ENCODE measurements around the gene DMD.

DMD gene

DNA sequence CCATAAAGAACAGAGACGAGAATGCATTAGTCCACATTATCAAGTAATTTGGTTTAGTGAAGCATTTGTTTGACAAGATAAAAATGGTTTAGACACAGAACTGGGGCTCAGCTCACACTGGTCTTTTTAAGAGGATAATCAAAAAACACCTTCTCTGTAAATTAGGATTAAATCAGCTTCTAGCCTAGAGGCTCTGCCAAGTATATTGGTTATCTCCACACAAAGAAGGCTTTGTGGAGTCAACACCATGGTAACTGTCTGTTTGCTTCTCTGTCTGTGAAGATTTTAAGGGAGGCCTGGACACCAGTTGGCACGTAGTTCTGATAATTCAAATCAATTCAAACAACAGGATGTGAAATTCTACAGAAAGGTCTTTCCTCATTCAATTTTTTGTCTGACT lies 687.0 kb downstream of the DMD start:
- H3K4me1 Mint-ChIP-seq = no peaks in the 10 kb centered on the region
- H3K27me3 Mint-ChIP-seq (ENCODE audit: low read depth) = no peaks in the 10 kb centered on the region
- H3K36me3 Mint-ChIP-seq (ENCODE audit: low read depth) = no peaks in the 10 kb centered on the region
- no peak overlapping the region for H3K27ac Mint-ChIP-seq
- TF ChIP-seq, protein P1, sequence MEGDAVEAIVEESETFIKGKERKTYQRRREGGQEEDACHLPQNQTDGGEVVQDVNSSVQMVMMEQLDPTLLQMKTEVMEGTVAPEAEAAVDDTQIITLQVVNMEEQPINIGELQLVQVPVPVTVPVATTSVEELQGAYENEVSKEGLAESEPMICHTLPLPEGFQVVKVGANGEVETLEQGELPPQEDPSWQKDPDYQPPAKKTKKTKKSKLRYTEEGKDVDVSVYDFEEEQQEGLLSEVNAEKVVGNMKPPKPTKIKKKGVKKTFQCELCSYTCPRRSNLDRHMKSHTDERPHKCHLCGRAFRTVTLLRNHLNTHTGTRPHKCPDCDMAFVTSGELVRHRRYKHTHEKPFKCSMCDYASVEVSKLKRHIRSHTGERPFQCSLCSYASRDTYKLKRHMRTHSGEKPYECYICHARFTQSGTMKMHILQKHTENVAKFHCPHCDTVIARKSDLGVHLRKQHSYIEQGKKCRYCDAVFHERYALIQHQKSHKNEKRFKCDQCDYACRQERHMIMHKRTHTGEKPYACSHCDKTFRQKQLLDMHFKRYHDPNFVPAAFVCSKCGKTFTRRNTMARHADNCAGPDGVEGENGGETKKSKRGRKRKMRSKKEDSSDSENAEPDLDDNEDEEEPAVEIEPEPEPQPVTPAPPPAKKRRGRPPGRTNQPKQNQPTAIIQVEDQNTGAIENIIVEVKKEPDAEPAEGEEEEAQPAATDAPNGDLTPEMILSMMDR (IDR thresholded peaks at IDR 0.05; ENCODE audit: unreplicated experiment in 3 of 3) = no peak
- no peak overlapping the region for H3K4me3 Mint-ChIP-seq
- no peaks in the 10 kb centered on the region for H3K9me3 Mint-ChIP-seq

DNA sequence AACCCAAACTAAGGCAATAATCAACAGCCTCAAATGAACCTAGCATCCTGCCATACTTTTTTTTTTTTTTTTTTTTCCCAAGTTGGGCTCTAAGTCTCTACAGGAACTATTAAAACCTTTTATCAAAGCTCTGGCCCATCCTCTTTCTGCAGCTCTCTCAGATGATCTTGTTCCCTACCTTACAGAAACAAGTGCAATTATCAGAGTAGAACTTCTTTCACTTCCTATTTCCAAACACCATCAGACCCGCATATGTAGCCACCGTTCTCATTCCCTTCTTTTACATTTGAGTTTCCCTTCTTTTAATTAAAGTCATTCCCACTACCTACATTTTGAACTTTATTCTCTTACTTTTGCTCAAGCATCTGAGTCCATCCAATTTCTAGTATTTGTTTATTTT lies 690.6 kb downstream of the DMD start:
- no peak overlapping the region for H3K4me3 Mint-ChIP-seq
- TF ChIP-seq, protein P1 (IDR thresholded peaks at IDR 0.05; ENCODE audit: unreplicated experiment in 3 of 3) = no peak
- no peaks in the 10 kb centered on the region for H3K36me3 Mint-ChIP-seq (ENCODE audit: low read depth)
- H3K4me1 Mint-ChIP-seq = no peaks in the 10 kb centered on the region
- no peak overlapping the region for H3K27ac Mint-ChIP-seq
- no peaks in the 10 kb centered on the region for H3K9me3 Mint-ChIP-seq
- H3K27me3 Mint-ChIP-seq (ENCODE audit: low read depth) = no peaks in the 10 kb centered on the region

DNA sequence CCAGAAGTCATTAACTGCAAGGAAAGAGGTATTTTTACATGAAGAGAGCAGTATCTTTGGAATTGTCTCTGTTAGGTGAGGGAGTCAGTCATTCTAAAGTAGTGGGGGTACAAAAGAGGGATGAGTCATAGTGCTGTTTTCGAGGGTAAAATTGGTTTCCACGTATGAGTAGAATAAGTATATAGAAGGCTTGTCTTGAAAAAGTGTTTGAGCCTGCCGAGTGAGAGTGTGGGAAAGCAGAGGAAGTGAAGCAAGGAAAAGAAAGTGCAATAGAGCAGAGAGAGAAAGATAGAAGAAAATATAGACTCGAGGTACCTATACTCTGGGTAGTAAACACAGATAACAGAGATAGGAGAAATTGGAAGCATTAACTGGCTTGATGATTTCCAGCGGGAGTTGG lies 696.4 kb downstream of the DMD start:
- Mint-ChIP-seq H3K9me3 (no peaks in the 10 kb centered on the region), H3K36me3 (ENCODE audit: low read depth) (no peaks in the 10 kb centered on the region), H3K27ac (no peak overlapping the region), H3K27me3 (ENCODE audit: low read depth) (no peaks in the 10 kb centered on the region), H3K4me1 (no peaks in the 10 kb centered on the region), H3K4me3 (no peak overlapping the region)
- TF ChIP-seq, protein P1 (IDR thresholded peaks at IDR 0.05; ENCODE audit: unreplicated experiment in 3 of 3) = no peak

DNA sequence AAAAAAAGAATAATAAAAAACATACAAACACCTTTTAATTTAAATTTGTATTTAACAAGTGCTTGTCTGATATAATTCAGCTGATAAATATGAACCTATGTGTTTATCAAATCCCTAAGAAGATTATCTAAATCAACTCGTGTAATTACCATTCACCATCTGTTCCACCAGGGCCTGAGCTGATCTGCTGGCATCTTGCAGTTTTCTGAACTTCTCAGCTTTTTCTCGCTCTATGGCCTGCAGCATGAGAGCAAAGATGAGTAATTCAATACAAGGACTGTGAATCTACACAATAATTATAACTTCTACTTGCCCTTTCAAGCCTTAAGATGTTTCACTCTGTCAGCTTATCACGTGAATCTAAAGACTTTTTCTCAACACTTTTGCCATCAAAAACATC lies 709.7 kb downstream of the DMD start:
- no peaks in the 10 kb centered on the region for H3K27me3 Mint-ChIP-seq (ENCODE audit: low read depth)
- no peaks in the 10 kb centered on the region for H3K36me3 Mint-ChIP-seq (ENCODE audit: low read depth)
- H3K4me3 Mint-ChIP-seq = no peak overlapping the region
- TF ChIP-seq, protein P1 (IDR thresholded peaks at IDR 0.05; ENCODE audit: unreplicated experiment in 3 of 3) = no peak
- H3K4me1 Mint-ChIP-seq = no peaks in the 10 kb centered on the region
- H3K27ac Mint-ChIP-seq = no peak overlapping the region
- H3K9me3 Mint-ChIP-seq = no peaks in the 10 kb centered on the region

DNA sequence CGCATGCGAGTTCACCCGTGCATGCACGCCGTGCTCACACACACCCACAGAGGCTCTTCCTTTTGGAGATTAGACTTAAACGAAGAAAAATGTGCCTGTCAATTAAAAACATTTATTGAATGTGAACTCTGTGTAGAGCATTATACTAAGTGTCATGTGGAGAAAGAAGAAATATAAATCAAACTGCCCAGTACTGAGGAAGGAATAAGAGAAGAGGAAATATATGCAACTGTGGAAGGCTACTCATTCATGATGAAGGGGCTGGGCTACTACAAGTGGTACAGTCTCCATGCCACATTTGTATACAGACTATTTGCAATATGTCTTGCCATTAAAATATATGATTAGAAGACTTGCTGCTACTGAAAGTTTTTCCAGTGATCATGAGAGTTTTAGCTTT lies 714.7 kb downstream of the DMD start:
- Mint-ChIP-seq H3K36me3 (ENCODE audit: low read depth) (no peaks in the 10 kb centered on the region), H3K9me3 (no peaks in the 10 kb centered on the region), H3K27ac (no peak overlapping the region), H3K4me1 (no peaks in the 10 kb centered on the region), H3K4me3 (no peak overlapping the region), H3K27me3 (ENCODE audit: low read depth) (no peaks in the 10 kb centered on the region)
- TF ChIP-seq, protein P1 (IDR thresholded peaks at IDR 0.05; ENCODE audit: unreplicated experiment in 3 of 3) = no peak

DNA sequence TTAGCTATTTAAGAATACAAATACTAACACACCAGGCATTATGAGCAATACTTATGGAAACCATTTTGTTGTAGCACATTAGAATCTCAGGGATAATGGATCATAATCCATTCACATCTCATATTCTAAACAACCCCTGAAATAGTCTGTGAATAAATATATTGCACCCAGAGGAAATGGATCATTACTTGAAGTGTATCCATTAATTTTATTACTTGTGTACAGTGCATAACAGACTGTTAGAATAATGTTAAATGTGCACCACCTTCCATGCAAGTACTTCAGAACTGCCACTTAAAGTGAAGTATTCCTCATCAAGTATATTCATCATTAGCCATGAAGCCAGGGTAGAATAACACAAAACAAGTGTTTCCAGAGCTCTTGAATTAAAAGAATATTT lies 715.5 kb downstream of the DMD start:
- Mint-ChIP-seq H3K27ac (no peak overlapping the region), H3K4me3 (no peak overlapping the region), H3K36me3 (ENCODE audit: low read depth) (no peaks in the 10 kb centered on the region), H3K27me3 (ENCODE audit: low read depth) (no peaks in the 10 kb centered on the region), H3K4me1 (no peaks in the 10 kb centered on the region), H3K9me3 (no peaks in the 10 kb centered on the region)
- TF ChIP-seq, protein P1 (IDR thresholded peaks at IDR 0.05; ENCODE audit: unreplicated experiment in 3 of 3) = no peak
